WERI-Rb-1 (cell line): ENCODE measurements around the gene LPP.

Source experiments
- DNase-seq: peaks from one replicate; pipeline ENCODE4 v3.0.0-alpha.2; 2020
- H3K27ac ChIP-seq: fragments of 250-450 bp; sonication (Bioruptor Pico); 2 replicates; pipeline ENCODE4 v1.5.1; 2020; ENCODE audit warnings: mild to moderate bottlenecking, moderate library complexity
- H3K27me3 ChIP-seq: fragments of 250-450 bp; sonication (Bioruptor Pico); 2 replicates; pipeline ENCODE4 v1.5.1; 2021; ENCODE audit warnings: mild to moderate bottlenecking, low read depth, moderate library complexity; ENCODE audit not compliant: insufficient read depth, severe bottlenecking
- H3K36me3 ChIP-seq: fragments of 250-450 bp; sonication (Bioruptor Pico); 2 replicates; pipeline ENCODE4 v1.5.1; 2020; ENCODE audit warnings: mild to moderate bottlenecking, moderate library complexity
- H3K4me3 ChIP-seq: 2 replicates; pipeline ENCODE4 v1.5.1; 2011; ENCODE audit warnings: low read depth, mild to moderate bottlenecking, control low read depth, low read length
- H3K9me3 ChIP-seq: fragments of 250-450 bp; sonication (Bioruptor Pico); 2 replicates; pipeline ENCODE4 v1.5.1; 2021; ENCODE audit warnings: mild to moderate bottlenecking, moderate library complexity; ENCODE audit not compliant: severe bottlenecking
- TF ChIP-seq, protein P1 (sequence below): IDR thresholded peaks from 2 replicates; pipeline ENCODE4 v1.5.1; 2011; ENCODE audit warnings: low read depth, mild to moderate bottlenecking, control low read depth, inconsistent platforms, low read length

Gene LPP

DNA sequence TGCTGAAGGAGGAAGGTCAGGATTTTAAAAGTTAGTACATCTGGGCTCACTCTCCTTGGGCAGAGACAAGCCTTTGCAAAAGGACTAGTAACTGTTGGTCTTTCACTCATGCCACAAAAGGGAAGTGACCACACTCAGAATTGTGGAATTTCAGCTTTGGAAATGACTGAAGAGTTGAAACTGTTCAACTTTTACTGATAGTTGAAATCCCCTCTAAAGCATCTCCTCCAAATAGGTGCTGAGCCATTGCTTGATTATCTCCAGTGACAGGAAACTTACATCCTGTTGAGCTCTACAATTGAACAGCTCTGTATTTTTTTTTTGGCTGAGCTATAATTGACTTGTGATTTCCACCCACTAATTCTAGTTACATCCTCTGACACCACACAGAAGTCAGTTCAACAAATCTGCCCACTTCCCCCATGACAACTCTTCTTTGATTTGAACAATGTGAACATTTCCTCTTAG, 763.0 kb downstream of the LPP start:
- Histone ChIP-seq H3K9me3 (no peaks in the 10 kb centered on the region), H3K27me3 (peaks cover 5% of the 10 kb centered on the region), H3K4me3 (no peak overlapping the region), H3K36me3 (no peaks in the 10 kb centered on the region), H3K27ac (no peak overlapping the region)
- TF ChIP-seq, protein P1, sequence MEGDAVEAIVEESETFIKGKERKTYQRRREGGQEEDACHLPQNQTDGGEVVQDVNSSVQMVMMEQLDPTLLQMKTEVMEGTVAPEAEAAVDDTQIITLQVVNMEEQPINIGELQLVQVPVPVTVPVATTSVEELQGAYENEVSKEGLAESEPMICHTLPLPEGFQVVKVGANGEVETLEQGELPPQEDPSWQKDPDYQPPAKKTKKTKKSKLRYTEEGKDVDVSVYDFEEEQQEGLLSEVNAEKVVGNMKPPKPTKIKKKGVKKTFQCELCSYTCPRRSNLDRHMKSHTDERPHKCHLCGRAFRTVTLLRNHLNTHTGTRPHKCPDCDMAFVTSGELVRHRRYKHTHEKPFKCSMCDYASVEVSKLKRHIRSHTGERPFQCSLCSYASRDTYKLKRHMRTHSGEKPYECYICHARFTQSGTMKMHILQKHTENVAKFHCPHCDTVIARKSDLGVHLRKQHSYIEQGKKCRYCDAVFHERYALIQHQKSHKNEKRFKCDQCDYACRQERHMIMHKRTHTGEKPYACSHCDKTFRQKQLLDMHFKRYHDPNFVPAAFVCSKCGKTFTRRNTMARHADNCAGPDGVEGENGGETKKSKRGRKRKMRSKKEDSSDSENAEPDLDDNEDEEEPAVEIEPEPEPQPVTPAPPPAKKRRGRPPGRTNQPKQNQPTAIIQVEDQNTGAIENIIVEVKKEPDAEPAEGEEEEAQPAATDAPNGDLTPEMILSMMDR: no peak
- DNase-seq: no peak

- Histone ChIP-seq H3K27me3 (peaks cover 5% of the 10 kb centered on the region), H3K27ac (no peak overlapping the region), H3K9me3 (no peaks in the 10 kb centered on the region), H3K4me3 (no peak overlapping the region), H3K36me3 (no peaks in the 10 kb centered on the region)
- TF ChIP-seq, protein P1: no peak
- DNase-seq: no peak
Observed at GRCh38 chr3:188918093-188918492, 764.1 kb downstream of the LPP start.

GRCh38 chr3:188923671-188924070, 769.7 kb downstream of the LPP start:
- H3K9me3 ChIP-seq: no peaks in the 10 kb centered on the region
- no peaks in the 10 kb centered on the region for H3K36me3 ChIP-seq
- peaks cover 5% of the 10 kb centered on the region for H3K27me3 ChIP-seq
- H3K27ac ChIP-seq: no peak overlapping the region
- no peak for DNase-seq
- TF ChIP-seq, protein P1: no peak
- H3K4me3 ChIP-seq: no peak overlapping the region

DNA sequence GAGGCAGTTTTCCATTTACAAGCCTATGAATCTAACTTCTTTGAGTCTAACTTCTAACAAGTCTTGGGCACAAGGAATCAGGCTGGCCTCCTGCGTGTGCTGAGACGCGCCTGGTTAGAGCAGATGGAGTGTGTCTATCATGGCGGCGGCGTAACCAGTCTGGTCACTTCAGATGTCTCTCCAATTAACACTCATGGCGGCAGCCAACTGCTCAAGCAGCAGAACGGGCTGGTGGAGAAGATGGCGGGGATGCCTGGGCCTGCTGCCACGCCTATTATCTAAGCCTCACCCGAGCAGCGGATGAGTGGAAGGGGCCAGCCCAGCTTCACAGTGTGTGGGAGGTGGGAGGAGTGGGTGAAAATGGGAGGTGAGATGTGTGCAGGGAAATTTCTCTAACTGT, 771.4 kb downstream of the LPP start:
- H3K36me3 ChIP-seq: no peaks in the 10 kb centered on the region
- H3K27me3 ChIP-seq: peaks cover 2% of the 10 kb centered on the region
- TF ChIP-seq, protein P1: no peak
- DNase-seq: no peak
- H3K27ac ChIP-seq: no peak overlapping the region
- H3K4me3 ChIP-seq: no peak overlapping the region
- H3K9me3 ChIP-seq: no peaks in the 10 kb centered on the region

GRCh38 chr3:188926111-188926510, 772.2 kb downstream of the LPP start:
- H3K4me3 ChIP-seq: no peak overlapping the region
- H3K9me3 ChIP-seq: no peaks in the 10 kb centered on the region
- no peak for DNase-seq
- H3K27me3 ChIP-seq: peaks cover 2% of the 10 kb centered on the region
- no peaks in the 10 kb centered on the region for H3K36me3 ChIP-seq
- TF ChIP-seq, protein P1: no peak
- H3K27ac ChIP-seq: no peak overlapping the region
